ENCODE measurements around the gene MYO1B.

GRCh38 chr2:191285252-191285651 lies 40.0 kb downstream of the MYO1B start:
- no peak for TF ChIP-seq CTCF (IDR thresholded peaks at IDR 0.05; ENCODE audit: insufficient read depth, low read length, poor library complexity, severe bottlenecking)
- TF ChIP-seq EZH2phosphoT487 (conservative IDR thresholded peaks at IDR 0.05; ENCODE audit: low read length) = no peak

Data from SU-DHL-6 (cell line).